ENCODE data around the gene RBMX.

Gene RBMX

GRCh38 chrX:136865270-136866158 lies 15.0 kb downstream of the RBMX start:
- H3K4me1 ChIP-seq (ENCODE audit: control insufficient read depth, insufficient read depth, low read length): no peaks in the 10 kb centered on the region
- no peak overlapping the region for H3K4me3 ChIP-seq (ENCODE audit: low read length)
- no peaks in the 10 kb centered on the region for H3K27me3 ChIP-seq (ENCODE audit: control insufficient read depth, insufficient read depth, low read length)
- H3K9me3 ChIP-seq (ENCODE audit: control insufficient read depth, insufficient read depth, low read length): no peaks in the 10 kb centered on the region
- no peak for DNase-seq (ENCODE audit: low read depth, low spot score)
- no CpG with 5 or more reads among the region's 9 CpGs for WGBS (ENCODE audit: insufficient coverage, insufficient read length)
- no peak overlapping the region for H3K27ac ChIP-seq (ENCODE audit: low read length)
- H3K36me3 ChIP-seq (ENCODE audit: control insufficient read depth, insufficient read depth, low read length): peaks cover 8% of the 10 kb centered on the region; the same call in 1 of the 2 replicates

GRCh38 chrX:136863826-136864225 lies 16.7 kb downstream of the RBMX start:
- H3K27me3 ChIP-seq (ENCODE audit: control insufficient read depth, insufficient read depth, low read length): no peaks in the 10 kb centered on the region

DNA sequence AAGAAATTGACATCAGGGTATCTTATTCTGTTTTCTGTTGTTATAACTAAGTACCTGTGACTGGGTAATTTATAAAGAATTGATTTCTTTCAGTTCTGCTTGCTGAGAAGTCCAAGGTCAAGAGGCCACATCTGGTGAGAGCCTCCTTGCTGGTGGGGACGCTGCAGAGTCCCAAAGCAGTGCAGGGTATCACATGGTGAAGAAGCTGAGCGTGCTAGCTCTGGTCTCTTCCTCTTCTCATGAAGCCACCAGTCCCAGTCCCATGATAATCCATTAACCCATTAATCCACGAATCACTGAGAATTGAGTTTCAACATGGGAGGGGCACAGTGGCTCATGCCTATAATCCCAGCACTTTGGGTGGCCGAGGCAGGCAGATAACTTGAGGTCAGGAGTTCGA lies 18.0 kb downstream of the RBMX start:
- no peak overlapping the region for H3K27ac ChIP-seq (ENCODE audit: low read length)
- no peak overlapping the region for H3K4me3 ChIP-seq (ENCODE audit: low read length)
- H3K27me3 ChIP-seq (ENCODE audit: control insufficient read depth, insufficient read depth, low read length): no peaks in the 10 kb centered on the region
- H3K9me3 ChIP-seq (ENCODE audit: control insufficient read depth, insufficient read depth, low read length): no peaks in the 10 kb centered on the region
- H3K36me3 ChIP-seq (ENCODE audit: control insufficient read depth, insufficient read depth, low read length): peaks cover 4% of the 10 kb centered on the region; the same call in 1 of the 2 replicates
- no CpG with 5 or more reads among the region's 5 CpGs for WGBS (ENCODE audit: insufficient coverage, insufficient read length)
- no peak for DNase-seq (ENCODE audit: low read depth, low spot score)
- no peaks in the 10 kb centered on the region for H3K4me1 ChIP-seq (ENCODE audit: control insufficient read depth, insufficient read depth, low read length)

More at GRCh38 chrX:136863826-136864225, 16.7 kb downstream of the RBMX start:
- DNase-seq (ENCODE audit: low read depth, low spot score): no peak
- no peaks in the 10 kb centered on the region for H3K9me3 ChIP-seq (ENCODE audit: control insufficient read depth, insufficient read depth, low read length)
- H3K4me3 ChIP-seq (ENCODE audit: low read length): no peak overlapping the region
- no peaks in the 10 kb centered on the region for H3K4me1 ChIP-seq (ENCODE audit: control insufficient read depth, insufficient read depth, low read length)
- H3K27ac ChIP-seq (ENCODE audit: low read length): no peak overlapping the region
- H3K36me3 ChIP-seq (ENCODE audit: control insufficient read depth, insufficient read depth, low read length): peaks cover 5% of the 10 kb centered on the region; the same call in 1 of the 2 replicates
- no CpG with 5 or more reads among the region's 2 CpGs for WGBS (ENCODE audit: insufficient coverage, insufficient read length)

GRCh38 chrX:136861877-136862276 lies 18.6 kb downstream of the RBMX start:
- Histone ChIP-seq H3K9me3 (ENCODE audit: control insufficient read depth, insufficient read depth, low read length) (no peaks in the 10 kb centered on the region), H3K27ac (ENCODE audit: low read length) (no peak overlapping the region), H3K36me3 (ENCODE audit: control insufficient read depth, insufficient read depth, low read length) (peaks cover 2% of the 10 kb centered on the region; the same call in 1 of the 2 replicates), H3K4me1 (ENCODE audit: control insufficient read depth, insufficient read depth, low read length) (no peaks in the 10 kb centered on the region), H3K27me3 (ENCODE audit: control insufficient read depth, insufficient read depth, low read length) (no peaks in the 10 kb centered on the region), H3K4me3 (ENCODE audit: low read length) (no peak overlapping the region)
- no peak for DNase-seq (ENCODE audit: low read depth, low spot score)
- no CpG with 5 or more reads among the region's 1 CpG for WGBS (ENCODE audit: insufficient coverage, insufficient read length)

DNA sequence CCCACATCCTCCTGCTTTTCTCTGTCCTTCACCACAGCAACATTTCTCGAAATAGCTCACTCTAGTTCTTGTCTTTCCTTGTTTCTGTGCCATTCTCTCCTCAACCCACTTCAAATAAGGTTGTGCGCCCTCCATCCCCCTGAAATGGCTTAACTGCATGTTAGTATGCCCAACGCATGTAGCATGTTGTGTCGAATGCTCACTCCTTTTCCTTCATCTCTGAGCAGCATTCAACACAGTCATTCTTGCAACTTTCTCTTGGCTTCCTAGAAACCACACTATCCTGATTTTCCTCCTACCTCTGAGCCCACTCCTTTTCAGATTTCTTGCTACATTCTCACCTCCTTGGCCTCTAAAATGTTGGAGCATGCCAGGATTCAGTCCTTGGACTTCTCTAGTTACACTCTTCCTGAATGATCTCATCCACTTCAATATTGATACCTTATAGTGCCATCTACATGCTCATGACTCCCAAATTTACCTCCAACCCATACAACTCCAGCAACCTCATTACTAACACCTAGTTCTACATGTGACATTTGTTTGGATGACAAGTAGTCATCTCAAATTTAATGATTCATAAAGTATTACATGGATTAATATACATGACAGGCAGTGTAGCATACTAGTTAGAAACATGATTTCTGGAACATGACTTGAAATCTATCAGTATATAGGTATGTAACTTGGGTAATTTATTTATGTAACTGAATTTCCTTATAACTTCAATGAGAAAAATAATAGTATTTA lies 22.3 kb downstream of the RBMX start:
- no peak for DNase-seq (ENCODE audit: low read depth, low spot score)
- H3K4me3 ChIP-seq (ENCODE audit: low read length): no peak overlapping the region
- no peaks in the 10 kb centered on the region for H3K36me3 ChIP-seq (ENCODE audit: control insufficient read depth, insufficient read depth, low read length)
- no peaks in the 10 kb centered on the region for H3K9me3 ChIP-seq (ENCODE audit: control insufficient read depth, insufficient read depth, low read length)
- WGBS (ENCODE audit: insufficient coverage, insufficient read length): 100% methylated on average over 1 of the region's 4 CpGs
- no peak overlapping the region for H3K27ac ChIP-seq (ENCODE audit: low read length)
- no peaks in the 10 kb centered on the region for H3K4me1 ChIP-seq (ENCODE audit: control insufficient read depth, insufficient read depth, low read length)
- H3K27me3 ChIP-seq (ENCODE audit: control insufficient read depth, insufficient read depth, low read length): no peaks in the 10 kb centered on the region

GRCh38 chrX:136856551-136856950 lies 24.0 kb downstream of the RBMX start:
- no peaks in the 10 kb centered on the region for H3K27me3 ChIP-seq (ENCODE audit: control insufficient read depth, insufficient read depth, low read length)
- no peaks in the 10 kb centered on the region for H3K9me3 ChIP-seq (ENCODE audit: control insufficient read depth, insufficient read depth, low read length)
- no peak overlapping the region for H3K4me3 ChIP-seq (ENCODE audit: low read length)
- no CpG with 5 or more reads among the region's 6 CpGs for WGBS (ENCODE audit: insufficient coverage, insufficient read length)
- no peaks in the 10 kb centered on the region for H3K4me1 ChIP-seq (ENCODE audit: control insufficient read depth, insufficient read depth, low read length)
- no peak for DNase-seq (ENCODE audit: low read depth, low spot score)
- H3K27ac ChIP-seq (ENCODE audit: low read length): no peak overlapping the region
- H3K36me3 ChIP-seq (ENCODE audit: control insufficient read depth, insufficient read depth, low read length): no peaks in the 10 kb centered on the region

DNA sequence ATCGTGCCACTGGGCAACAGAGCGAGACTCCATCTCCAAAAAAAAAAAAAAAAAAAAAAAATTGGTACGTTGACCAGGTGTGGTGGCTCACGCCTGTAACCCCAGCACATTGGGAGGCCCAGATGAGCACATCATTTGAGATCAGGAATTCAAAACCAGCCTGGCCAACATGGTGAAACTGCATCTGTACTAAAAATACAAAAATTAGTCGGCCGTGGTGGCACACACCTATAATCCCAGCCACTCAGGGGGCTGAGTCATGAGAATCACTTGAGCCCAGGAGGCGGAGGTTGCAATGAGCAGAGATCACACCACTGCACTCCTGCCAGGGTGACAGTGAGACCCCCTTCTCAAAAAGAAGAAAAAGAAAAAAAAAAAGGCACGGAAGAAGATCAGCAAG lies 24.5 kb downstream of the RBMX start:
- no CpG with 5 or more reads among the region's 8 CpGs for WGBS (ENCODE audit: insufficient coverage, insufficient read length)
- no peak for DNase-seq (ENCODE audit: low read depth, low spot score)
- Histone ChIP-seq H3K4me1 (ENCODE audit: control insufficient read depth, insufficient read depth, low read length) (no peaks in the 10 kb centered on the region), H3K36me3 (ENCODE audit: control insufficient read depth, insufficient read depth, low read length) (no peaks in the 10 kb centered on the region), H3K27ac (ENCODE audit: low read length) (no peak overlapping the region), H3K9me3 (ENCODE audit: control insufficient read depth, insufficient read depth, low read length) (no peaks in the 10 kb centered on the region), H3K27me3 (ENCODE audit: control insufficient read depth, insufficient read depth, low read length) (no peaks in the 10 kb centered on the region), H3K4me3 (ENCODE audit: low read length) (no peak overlapping the region)

- no CpG with 5 or more reads among the region's 3 CpGs for WGBS (ENCODE audit: insufficient coverage, insufficient read length)
- H3K27ac ChIP-seq (ENCODE audit: low read length): no peak overlapping the region
- no peaks in the 10 kb centered on the region for H3K9me3 ChIP-seq (ENCODE audit: control insufficient read depth, insufficient read depth, low read length)
- no peak overlapping the region for H3K4me3 ChIP-seq (ENCODE audit: low read length)
- no peaks in the 10 kb centered on the region for H3K4me1 ChIP-seq (ENCODE audit: control insufficient read depth, insufficient read depth, low read length)
- no peak for DNase-seq (ENCODE audit: low read depth, low spot score)
- H3K36me3 ChIP-seq (ENCODE audit: control insufficient read depth, insufficient read depth, low read length): no peaks in the 10 kb centered on the region
- H3K27me3 ChIP-seq (ENCODE audit: control insufficient read depth, insufficient read depth, low read length): no peaks in the 10 kb centered on the region
Observed at GRCh38 chrX:136851526-136851925, 29.0 kb downstream of the RBMX start.

DNA sequence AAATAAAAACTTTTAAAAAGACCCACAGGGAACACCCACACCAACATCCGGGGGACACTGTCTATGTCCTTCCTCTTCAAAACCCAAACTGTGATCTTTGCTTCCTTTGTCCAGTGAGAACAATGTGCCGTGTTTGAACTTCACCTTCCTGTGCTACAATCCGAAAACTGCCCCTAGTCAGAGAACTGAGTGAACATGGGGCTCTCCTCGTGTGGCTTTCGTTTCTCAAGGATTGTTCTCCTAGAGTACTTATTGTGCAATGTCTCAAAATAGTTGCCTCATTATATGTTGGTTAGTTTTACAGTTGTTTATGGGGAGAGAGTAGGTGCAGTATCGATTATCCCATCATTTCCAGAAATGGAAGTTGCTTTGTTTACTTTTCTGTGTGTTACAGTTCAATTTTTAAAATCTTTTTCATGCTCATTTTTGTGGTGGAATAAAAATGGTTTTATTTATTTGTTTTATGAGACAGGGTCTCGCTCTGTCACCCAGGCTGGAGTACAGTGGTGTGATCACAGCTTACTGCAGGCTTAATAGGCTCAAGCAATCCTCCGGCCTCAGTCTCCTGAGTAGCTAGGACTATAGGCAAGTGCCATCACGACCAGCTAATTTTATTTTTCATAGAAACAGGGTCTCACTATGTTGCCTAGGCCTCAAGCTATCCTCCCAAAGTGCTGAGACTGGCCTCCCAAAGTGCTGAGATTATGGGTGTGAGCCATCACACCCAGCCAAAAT lies 29.9 kb downstream of the RBMX start:
- Histone ChIP-seq H3K4me3 (ENCODE audit: low read length) (no peak overlapping the region), H3K9me3 (ENCODE audit: control insufficient read depth, insufficient read depth, low read length) (no peaks in the 10 kb centered on the region), H3K4me1 (ENCODE audit: control insufficient read depth, insufficient read depth, low read length) (no peaks in the 10 kb centered on the region), H3K27me3 (ENCODE audit: control insufficient read depth, insufficient read depth, low read length) (no peaks in the 10 kb centered on the region), H3K27ac (ENCODE audit: low read length) (no peak overlapping the region), H3K36me3 (ENCODE audit: control insufficient read depth, insufficient read depth, low read length) (no peaks in the 10 kb centered on the region)
- no peak for DNase-seq (ENCODE audit: low read depth, low spot score)
- no CpG with 5 or more reads among the region's 9 CpGs for WGBS (ENCODE audit: insufficient coverage, insufficient read length)

DNA sequence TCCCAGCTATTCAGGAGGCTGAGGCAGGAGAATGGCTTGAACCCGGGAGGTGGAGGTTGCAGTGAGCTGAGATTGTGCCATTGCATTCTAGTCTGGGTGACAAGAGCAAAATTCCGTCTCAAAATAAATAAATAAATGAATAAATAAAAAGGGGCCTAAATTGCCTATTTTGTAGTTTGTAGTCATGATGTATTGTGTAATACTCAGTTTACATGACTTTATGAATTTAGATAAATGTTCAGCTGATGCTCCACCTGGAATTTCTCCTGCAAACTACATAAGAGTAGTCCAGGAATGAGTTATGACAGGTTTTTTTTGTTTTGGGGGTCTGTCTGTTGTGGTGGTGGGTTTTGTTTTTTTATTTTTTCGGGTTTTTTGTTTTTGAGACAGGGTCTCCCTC lies 31.1 kb downstream of the RBMX start:
- no peaks in the 10 kb centered on the region for H3K4me1 ChIP-seq (ENCODE audit: control insufficient read depth, insufficient read depth, low read length)
- no peak overlapping the region for H3K27ac ChIP-seq (ENCODE audit: low read length)
- H3K36me3 ChIP-seq (ENCODE audit: control insufficient read depth, insufficient read depth, low read length): no peaks in the 10 kb centered on the region
- no peak for DNase-seq (ENCODE audit: low read depth, low spot score)
- H3K27me3 ChIP-seq (ENCODE audit: control insufficient read depth, insufficient read depth, low read length): no peaks in the 10 kb centered on the region
- no CpG with 5 or more reads among the region's 3 CpGs for WGBS (ENCODE audit: insufficient coverage, insufficient read length)
- no peaks in the 10 kb centered on the region for H3K9me3 ChIP-seq (ENCODE audit: control insufficient read depth, insufficient read depth, low read length)
- H3K4me3 ChIP-seq (ENCODE audit: low read length): no peak overlapping the region
